Measurements from ENCODE around the gene CHMP2A.

The CHMP2A gene

GRCh38 chr19:58566989-58567388, 12.1 kb upstream of the CHMP2A start:
- DNase-seq (ENCODE audit: low read depth), result no peak
- H3K9me3 ChIP-seq (ENCODE audit: control insufficient read depth, low read length), result no peaks in the 10 kb centered on the region
- H3K36me3 ChIP-seq (ENCODE audit: control insufficient read depth, insufficient read depth, low read length, severe bottlenecking), result peaks cover 18% of the 10 kb centered on the region
- no peak overlapping the region for H3K4me3 ChIP-seq (ENCODE audit: low read length)
- H3K4me1 ChIP-seq (ENCODE audit: control insufficient read depth, insufficient read depth, low read length), result peaks cover 19% of the 10 kb centered on the region
- H3K27me3 ChIP-seq (replicated peaks; ENCODE audit: control insufficient read depth, insufficient read depth, low read length), result no peaks in the 10 kb centered on the region
- no peak overlapping the region for H3K9ac ChIP-seq (ENCODE audit: low read length)

GRCh38 chr19:58563823-58564222, 8.9 kb upstream of the CHMP2A start:
- H3K27me3 ChIP-seq (replicated peaks; ENCODE audit: control insufficient read depth, insufficient read depth, low read length), result no peaks in the 10 kb centered on the region
- H3K36me3 ChIP-seq (ENCODE audit: control insufficient read depth, insufficient read depth, low read length, severe bottlenecking), result peaks cover 8% of the 10 kb centered on the region
- H3K9ac ChIP-seq (ENCODE audit: low read length), result no peak overlapping the region
- no peak overlapping the region for H3K4me3 ChIP-seq (ENCODE audit: low read length)
- H3K9me3 ChIP-seq (ENCODE audit: control insufficient read depth, low read length), result no peaks in the 10 kb centered on the region
- H3K4me1 ChIP-seq (ENCODE audit: control insufficient read depth, insufficient read depth, low read length), result peaks cover 28% of the 10 kb centered on the region
- no peak for DNase-seq (ENCODE audit: low read depth)

- H3K4me1 ChIP-seq (ENCODE audit: control insufficient read depth, insufficient read depth, low read length), result peaks cover 28% of the 10 kb centered on the region
- peaks cover 8% of the 10 kb centered on the region for H3K36me3 ChIP-seq (ENCODE audit: control insufficient read depth, insufficient read depth, low read length, severe bottlenecking)
- peak overlapping the region; percentile 64 for H3K4me3 ChIP-seq (ENCODE audit: low read length)
- no peaks in the 10 kb centered on the region for H3K27me3 ChIP-seq (replicated peaks; ENCODE audit: control insufficient read depth, insufficient read depth, low read length)
- no peaks in the 10 kb centered on the region for H3K9me3 ChIP-seq (ENCODE audit: control insufficient read depth, low read length)
- peak overlapping the region; percentile 74 for H3K9ac ChIP-seq (ENCODE audit: low read length)
- DNase-seq (ENCODE audit: low read depth), result peak; percentile 25
Observed at GRCh38 chr19:58563034-58563573, 8.2 kb upstream of the CHMP2A start.

- H3K9ac ChIP-seq (ENCODE audit: low read length), result peak overlapping the region; percentile 74
- H3K4me1 ChIP-seq (ENCODE audit: control insufficient read depth, insufficient read depth, low read length), result peaks cover 28% of the 10 kb centered on the region
- peak overlapping the region; percentile 64 for H3K4me3 ChIP-seq (ENCODE audit: low read length)
- peaks cover 7% of the 10 kb centered on the region for H3K36me3 ChIP-seq (ENCODE audit: control insufficient read depth, insufficient read depth, low read length, severe bottlenecking)
- DNase-seq (ENCODE audit: low read depth), result peak; percentile 52
- no peaks in the 10 kb centered on the region for H3K27me3 ChIP-seq (replicated peaks; ENCODE audit: control insufficient read depth, insufficient read depth, low read length)
- H3K9me3 ChIP-seq (ENCODE audit: control insufficient read depth, low read length), result no peaks in the 10 kb centered on the region
Observed at GRCh38 chr19:58562122-58563033, 7.5 kb upstream of the CHMP2A start.

- no peak for DNase-seq (ENCODE audit: low read depth)
- no peaks in the 10 kb centered on the region for H3K9me3 ChIP-seq (ENCODE audit: control insufficient read depth, low read length)
- peaks cover 6% of the 10 kb centered on the region for H3K36me3 ChIP-seq (ENCODE audit: control insufficient read depth, insufficient read depth, low read length, severe bottlenecking)
- H3K4me3 ChIP-seq (ENCODE audit: low read length), result peak overlapping the region; percentile 64
- H3K27me3 ChIP-seq (replicated peaks; ENCODE audit: control insufficient read depth, insufficient read depth, low read length), result no peaks in the 10 kb centered on the region
- H3K4me1 ChIP-seq (ENCODE audit: control insufficient read depth, insufficient read depth, low read length), result peaks cover 37% of the 10 kb centered on the region
- peak overlapping the region; percentile 74 for H3K9ac ChIP-seq (ENCODE audit: low read length)
Observed at GRCh38 chr19:58561373-58562121, 6.6 kb upstream of the CHMP2A start.

- DNase-seq (ENCODE audit: low read depth), result no peak
- H3K27me3 ChIP-seq (replicated peaks; ENCODE audit: control insufficient read depth, insufficient read depth, low read length), result no peaks in the 10 kb centered on the region
Observed at GRCh38 chr19:58560921-58561320, 6.0 kb upstream of the CHMP2A start.

GRCh38 chr19:58560007-58560887, 5.3 kb upstream of the CHMP2A start:
- peak overlapping the region; percentile 92 for H3K4me3 ChIP-seq (ENCODE audit: low read length)
- no peaks in the 10 kb centered on the region for H3K9me3 ChIP-seq (ENCODE audit: control insufficient read depth, low read length)
- H3K4me1 ChIP-seq (ENCODE audit: control insufficient read depth, insufficient read depth, low read length), result peaks cover 48% of the 10 kb centered on the region
- H3K9ac ChIP-seq (ENCODE audit: low read length), result peak overlapping the region; percentile 98
- peaks cover 16% of the 10 kb centered on the region for H3K36me3 ChIP-seq (ENCODE audit: control insufficient read depth, insufficient read depth, low read length, severe bottlenecking)
- H3K27me3 ChIP-seq (replicated peaks; ENCODE audit: control insufficient read depth, insufficient read depth, low read length), result no peaks in the 10 kb centered on the region
- no peak for DNase-seq (ENCODE audit: low read depth)

More at GRCh38 chr19:58560921-58561320, 6.0 kb upstream of the CHMP2A start:
- H3K4me3 ChIP-seq (ENCODE audit: low read length), result no peak overlapping the region
- H3K9ac ChIP-seq (ENCODE audit: low read length), result no peak overlapping the region
- H3K36me3 ChIP-seq (ENCODE audit: control insufficient read depth, insufficient read depth, low read length, severe bottlenecking), result peaks cover 12% of the 10 kb centered on the region
- peaks cover 43% of the 10 kb centered on the region for H3K4me1 ChIP-seq (ENCODE audit: control insufficient read depth, insufficient read depth, low read length)
- H3K9me3 ChIP-seq (ENCODE audit: control insufficient read depth, low read length), result no peaks in the 10 kb centered on the region

GRCh38 chr19:58559275-58560006, 4.5 kb upstream of the CHMP2A start:
- Histone ChIP-seq H3K4me1 (ENCODE audit: control insufficient read depth, insufficient read depth, low read length) (peaks cover 50% of the 10 kb centered on the region), H3K4me3 (ENCODE audit: low read length) (peak overlapping the region; percentile 92), H3K36me3 (ENCODE audit: control insufficient read depth, insufficient read depth, low read length, severe bottlenecking) (peaks cover 16% of the 10 kb centered on the region), H3K9me3 (ENCODE audit: control insufficient read depth, low read length) (no peaks in the 10 kb centered on the region), H3K9ac (ENCODE audit: low read length) (peak overlapping the region; percentile 98), H3K27me3 (replicated peaks; ENCODE audit: control insufficient read depth, insufficient read depth, low read length) (no peaks in the 10 kb centered on the region)
- DNase-seq (ENCODE audit: low read depth), result peak; percentile 94

- Histone ChIP-seq H3K4me1 (ENCODE audit: control insufficient read depth, insufficient read depth, low read length) (peaks cover 56% of the 10 kb centered on the region), H3K36me3 (ENCODE audit: control insufficient read depth, insufficient read depth, low read length, severe bottlenecking) (peaks cover 16% of the 10 kb centered on the region), H3K27me3 (replicated peaks; ENCODE audit: control insufficient read depth, insufficient read depth, low read length) (no peaks in the 10 kb centered on the region), H3K9ac (ENCODE audit: low read length) (peak overlapping the region; percentile 98), H3K9me3 (ENCODE audit: control insufficient read depth, low read length) (no peaks in the 10 kb centered on the region), H3K4me3 (ENCODE audit: low read length) (peak overlapping the region; percentile 92)
- peak; percentile 99 for DNase-seq (ENCODE audit: low read depth)
Observed at GRCh38 chr19:58558623-58559274, 3.8 kb upstream of the CHMP2A start.

Measured in adipocyte (in vitro differentiated cells).